ENCODE results near the gene SCUBE3. TPM values are rescaled to one million over a fixed set of nuclear protein-coding genes. Genes with fewer than 3 reads are reported as not detected.

The SCUBE3 gene
- total and polyA plus RNA-seq, 2 of the 13 experiments (the other 11 are each of a cell fraction or from before 2014, with no cell fraction given): not detected

- TF ChIP-seq RARA (CRISPR knock-in tag; IDR thresholded peaks at IDR 0.05) (peak; percentile 37; the same call in 1 of the 2 replicates), FOXC1 (CRISPR knock-in tag; IDR thresholded peaks at IDR 0.05; ENCODE audit: borderline replicate concordance) (peak; percentile 19; the same call in 1 of the 2 replicates), SIN3A (IDR thresholded peaks at IDR 0.05; ENCODE audit: borderline replicate concordance, low read depth, low read length) (peak; percentile 85; the same call in 1 of the 2 replicates), FOXK2 (IDR thresholded peaks at IDR 0.05) (no peak), HNF4G (IDR thresholded peaks at IDR 0.05; ENCODE audit: borderline replicate concordance, low read depth, low read length) (no peak), HNF4G (CRISPR knock-in tag; IDR thresholded peaks at IDR 0.05; ENCODE audit: borderline replicate concordance, low read depth) (no peak), ZMAT3 (CRISPR knock-in tag; conservative IDR thresholded peaks at IDR 0.05) (0 out of 2 replicates have a peak, but pooled peaks have one; percentile 54), ZNF577 (CRISPR knock-in tag; IDR thresholded peaks at IDR 0.05; ENCODE audit: borderline replicate concordance, low read depth) (0 out of 2 replicates have a peak, but pooled peaks have one; percentile 22), PRMT3 (CRISPR knock-in tag; IDR thresholded peaks at IDR 0.05; ENCODE audit: borderline replicate concordance, low read depth) (no peak; the same call in 1 of the 2 replicates), ZNF512 (CRISPR knock-in tag; IDR thresholded peaks at IDR 0.05) (no peak), ELF3 (CRISPR knock-in tag; IDR thresholded peaks at IDR 0.05) (peak; percentile 99), ZNF580 (CRISPR knock-in tag; IDR thresholded peaks at IDR 0.05; ENCODE audit: borderline replicate concordance, low read depth) (peak; percentile 91; the same call in 1 of the 2 replicates), ZNF543 (CRISPR knock-in tag; IDR thresholded peaks at IDR 0.05) (peak; percentile 88; the same call in 1 of the 2 replicates), CREBL2 (CRISPR knock-in tag; IDR thresholded peaks at IDR 0.05; ENCODE audit: borderline replicate concordance) (peak; percentile 85; the same call in 1 of the 2 replicates), ZNF501 (CRISPR knock-in tag; IDR thresholded peaks at IDR 0.05) (peak; percentile 97), ZNF709 (CRISPR knock-in tag; IDR thresholded peaks at IDR 0.05) (no peak), ZNF256 (CRISPR knock-in tag; conservative IDR thresholded peaks at IDR 0.05) (peak; percentile 55; the same call in 1 of the 2 replicates), NR2C2 (CRISPR knock-in tag; IDR thresholded peaks at IDR 0.05; ENCODE audit: borderline replicate concordance) (peak; percentile 70), CTCF (CRISPR knock-in tag; IDR thresholded peaks at IDR 0.05) (peak; percentile 100), ZNF281 (CRISPR knock-in tag; IDR thresholded peaks at IDR 0.05; ENCODE audit: borderline replicate concordance) (no peak)
These were observed 84.1 kb downstream of the SCUBE3 start, which contains the start of gene DEF6 (continued) for GRCh38 chr6:35297601-35298481.
